ENCODE results near the gene RTKN. TPM values are rescaled to one million over a fixed set of nuclear protein-coding genes. Genes with fewer than 3 reads are reported as not detected.
A peak's percentile ranks its signal among the peaks of the same experiment; 100 is the strongest.

The RTKN gene
- total and polyA plus RNA-seq, 2 of the 13 experiments (the other 11 are each of a cell fraction or from before 2014, with no cell fraction given): 159 to 166 TPM

GRCh38 chr2:74417197-74417596 is 24.5 kb downstream of the RTKN start (continued):
- TF ChIP-seq HNF1A (IDR thresholded peaks at IDR 0.05; ENCODE audit: low read depth): no peak
- no peak for TF ChIP-seq HNF1A (CRISPR knock-in tag; IDR thresholded peaks at IDR 0.05; ENCODE audit: borderline replicate concordance)
- no peak for TF ChIP-seq ZNF776 (CRISPR knock-in tag; IDR thresholded peaks at IDR 0.05)
- TF ChIP-seq ADNP (CRISPR knock-in tag; IDR thresholded peaks at IDR 0.05): no peak

GRCh38 chr2:74416778-74417177 is 25.0 kb downstream of the RTKN start:
- no peaks in the 10 kb centered on the region for H3K9me3 ChIP-seq (ENCODE audit: low read length)
- no peaks in the 10 kb centered on the region for H4K20me1 ChIP-seq (ENCODE audit: insufficient read depth, low read length)
- no peak overlapping the region for H3K27ac ChIP-seq (ENCODE audit: extremely low read length, insufficient read depth, low read length)
- peaks cover 0 to 10% of the 10 kb centered on the region in 2 experiments; a peak in 3 of 5 replicates for H3K27me3 ChIP-seq (ENCODE audit: control insufficient read depth in 1 of 2, insufficient read depth in 2 of 2, low read length in 2 of 2)
- DNase-seq (ENCODE audit: low spot score): no peak
- WGBS (ENCODE audit: low lambda C conversion rate): 34% methylated on average over 3 of the region's 3 CpGs
- TF ChIP-seq TGIF2 (CRISPR knock-in tag; IDR thresholded peaks at IDR 0.05) (no peak), PATZ1 (CRISPR knock-in tag; IDR thresholded peaks at IDR 0.05) (0 out of 2 replicates have a peak, but pooled peaks have one; percentile 13)
- intact Hi-C loops (cut with micrococcal nuclease; ENCODE audit: unreplicated experiment) (no loop called here), in situ Hi-C loops (cut with HindIII; ENCODE audit: extremely low pct_ligation_motif_present, low pct_unique_long_range_greater_than_20kb) (no loop called here)
- no peak overlapping the region for H3K4me2 ChIP-seq (ENCODE audit: low read depth, low read length)
- CTCF ChIA-PET (ENCODE audit: low intra/inter-chr PET ratio, low total read pairs): no interaction called here
- H3K79me2 ChIP-seq (ENCODE audit: insufficient read depth, low read length): no peaks in the 10 kb centered on the region
- no peak for ATAC-seq
- no peaks in the 10 kb centered on the region for H3K36me3 ChIP-seq (replicated peaks in 1 of 2; ENCODE audit: control insufficient read depth in 1 of 2, insufficient read depth in 2 of 2, low read length in 2 of 2)
- no TSS peak for BruUV-seq (replicated peaks)
- H3K4me1 ChIP-seq (ENCODE audit: insufficient read depth, low read length): peaks cover 45% of the 10 kb centered on the region
- H3K4me3 ChIP-seq (replicated peaks in 1 of 3; ENCODE audit: insufficient read depth in 1 of 3, low read depth in 2 of 3, low read length in 3 of 3): no peak overlapping the region
- FAIRE-seq: no peak
- POLR2A ChIA-PET: no interaction called here
- H3K9ac ChIP-seq (ENCODE audit: insufficient read depth, low read depth, low read length): no peak overlapping the region
- H2AFZ ChIP-seq (ENCODE audit: low read length): no peak overlapping the region
